ENCODE measurements around the gene CIC. TPM values are rescaled to one million over a fixed set of nuclear protein-coding genes. Genes with fewer than 3 reads are reported as not detected.
"Not testable (repeated sequence)": the region's sequence is repeated elsewhere in the genome, so short reads cannot be mapped to it uniquely, and the experiment has no call there.

Gene CIC
- total RNA-seq, 2 donors from 2014 or later, result 40.5 to 61.0 TPM

DNA sequence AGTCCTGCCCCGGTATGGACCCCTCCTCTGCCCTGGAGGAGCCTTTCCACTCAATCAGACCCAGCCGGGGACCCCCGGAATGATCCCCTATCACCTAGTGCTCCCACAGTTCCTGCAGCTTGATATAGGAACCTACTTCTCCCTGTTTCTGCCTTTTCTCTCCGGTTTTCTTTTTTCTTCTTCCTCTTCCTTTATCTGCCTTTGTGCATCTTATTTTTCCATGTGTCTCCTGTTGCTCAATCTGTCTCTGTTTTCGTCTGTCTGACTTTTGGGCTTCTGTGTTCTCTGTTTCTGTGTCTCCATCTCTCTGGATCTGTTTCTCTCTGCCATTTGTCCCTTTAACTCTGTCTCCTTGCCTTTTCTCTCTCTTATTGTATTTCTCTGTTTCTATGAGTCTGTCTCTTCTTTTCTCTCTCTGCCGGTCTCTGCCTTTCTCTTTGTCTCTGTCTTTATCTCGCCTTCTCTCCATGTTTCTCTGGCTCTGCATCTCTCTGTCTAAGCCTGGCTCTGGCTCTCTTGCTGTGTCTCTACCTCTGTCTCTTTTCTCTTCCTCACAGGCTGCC, 66.4 kb downstream of the CIC start:
- Histone ChIP-seq H3K4me3 (no peak overlapping the region), H3K36me3 (replicated peaks in 1 of 2; ENCODE audit: insufficient read depth in 1 of 2, low read depth in 2 of 2) (no peaks in the 10 kb centered on the region), H3K27ac (no peak overlapping the region), H3K4me1 (no peaks in the 10 kb centered on the region), H3K9me3 (no peaks in the 10 kb centered on the region), H3K27me3 (no peaks in the 10 kb centered on the region)
- intact Hi-C loops (cut with DNase I), result no loop called here
- DNase-seq (no peak), ATAC-seq (no peak)
- TF ChIP-seq POLR2A (IDR thresholded peaks at IDR 0.05) (no peak), CTCF (IDR thresholded peaks at IDR 0.05) (no peak)
- WGBS, 2 donors, result 81 to 89% methylated on average over 7 of the region's 7 CpGs

DNA sequence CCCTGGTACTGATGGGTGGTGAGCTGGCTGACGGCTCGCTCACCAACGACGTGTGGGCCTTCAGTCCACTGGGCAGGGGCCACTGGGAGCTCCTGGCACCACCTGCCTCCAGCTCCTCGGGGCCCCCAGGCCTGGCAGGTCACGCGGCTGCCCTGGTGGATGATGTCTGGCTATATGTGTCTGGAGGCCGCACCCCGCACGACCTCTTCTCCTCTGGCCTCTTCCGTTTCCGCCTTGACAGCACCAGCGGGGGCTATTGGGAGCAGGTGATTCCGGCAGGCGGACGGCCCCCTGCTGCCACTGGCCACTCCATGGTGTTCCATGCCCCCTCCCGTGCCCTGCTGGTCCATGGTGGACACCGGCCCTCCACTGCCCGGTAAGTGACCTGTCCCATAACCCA, 66.9 kb downstream of the CIC start:
- 88 to 94% methylated on average over 18 of the region's 19 CpGs for WGBS, 2 donors
- Histone ChIP-seq H3K4me3 (no peak overlapping the region), H3K27ac (no peak overlapping the region), H3K9me3 (no peaks in the 10 kb centered on the region), H3K4me1 (no peaks in the 10 kb centered on the region), H3K27me3 (no peaks in the 10 kb centered on the region), H3K36me3 (replicated peaks in 1 of 2; ENCODE audit: insufficient read depth in 1 of 2, low read depth in 2 of 2) (no peaks in the 10 kb centered on the region)
- ATAC-seq, result no peak
- DNase-seq, result no peak
- intact Hi-C loops (cut with DNase I), result no loop called here
- no peak for TF ChIP-seq CTCF (IDR thresholded peaks at IDR 0.05)
- TF ChIP-seq POLR2A (IDR thresholded peaks at IDR 0.05), result no peak

DNA sequence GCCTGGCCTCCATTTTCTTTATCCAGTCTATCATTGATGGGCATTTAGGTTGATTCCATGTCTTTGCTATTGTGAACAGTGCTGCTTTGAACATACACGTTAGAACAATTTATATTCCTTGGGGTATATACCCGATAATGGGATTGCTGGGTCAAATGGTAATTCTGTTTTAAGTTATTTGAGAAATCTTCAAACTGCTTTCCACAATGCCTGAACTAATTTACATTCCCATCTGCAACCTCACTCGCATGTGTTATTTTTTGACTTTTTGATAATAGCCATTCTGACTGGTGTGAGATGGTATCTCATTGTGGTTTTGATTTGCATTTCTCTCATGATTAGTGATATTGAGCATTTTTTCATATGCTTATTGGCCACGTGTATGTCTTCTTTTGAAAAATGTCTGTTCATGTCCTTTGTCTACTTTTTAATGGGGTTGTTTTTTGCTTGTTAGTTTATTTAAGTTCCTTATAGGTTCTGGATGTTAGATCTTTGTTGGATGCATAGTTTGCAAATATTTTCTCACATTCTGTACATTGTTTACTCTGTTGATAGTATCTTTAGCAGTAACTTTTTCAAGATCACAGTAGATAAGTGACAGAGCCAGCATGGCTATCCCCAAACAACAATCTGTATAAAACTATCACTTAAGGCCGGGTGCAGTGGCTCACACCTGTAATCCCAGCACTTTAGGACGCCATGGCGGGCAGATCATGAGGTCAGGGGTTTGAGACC, 70.2 kb downstream of the CIC start:
- WGBS, 2 donors, result 88 to 89% methylated on average over 7 of the region's 7 CpGs
- H3K4me1 ChIP-seq; H3K27me3 ChIP-seq; H3K4me3 ChIP-seq; H3K36me3 ChIP-seq (replicated peaks in 1 of 2; ENCODE audit: insufficient read depth in 1 of 2, low read depth in 2 of 2); DNase-seq; H3K9me3 ChIP-seq; ATAC-seq; H3K27ac ChIP-seq; intact Hi-C loops (cut with DNase I): not testable (repeated sequence)

DNA sequence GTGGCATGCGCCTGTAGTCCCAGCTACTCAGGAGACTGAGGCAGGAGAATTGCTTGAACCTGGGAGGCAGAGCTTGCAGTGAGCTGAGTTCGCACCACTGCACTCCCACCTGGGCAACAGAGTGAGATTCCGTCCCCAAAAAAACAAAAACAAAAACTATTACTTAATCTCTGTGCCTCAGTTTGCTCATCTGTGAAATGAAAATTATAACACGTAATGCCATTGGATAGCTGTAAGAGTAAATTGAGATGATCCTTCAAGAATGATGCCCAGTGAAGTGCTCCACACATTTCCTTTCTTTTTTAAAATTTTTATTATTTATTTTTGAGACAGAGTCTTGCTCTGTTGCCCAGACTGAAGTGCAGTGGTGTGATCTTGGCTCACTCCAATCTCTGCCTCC, 70.9 kb downstream of the CIC start:
- H3K4me3 ChIP-seq; intact Hi-C loops (cut with DNase I); H3K36me3 ChIP-seq (replicated peaks in 1 of 2; ENCODE audit: insufficient read depth in 1 of 2, low read depth in 2 of 2); DNase-seq; H3K4me1 ChIP-seq; H3K9me3 ChIP-seq; H3K27ac ChIP-seq; H3K27me3 ChIP-seq; ATAC-seq: not testable (repeated sequence)
- WGBS, 2 donors, result 89 to 91% methylated on average over 4 of the region's 4 CpGs

GRCh38 chr19:42343344-42344110, 74.5 kb downstream of the CIC start:
- no peak for TF ChIP-seq CTCF (IDR thresholded peaks at IDR 0.05)
- no peak for TF ChIP-seq POLR2A (IDR thresholded peaks at IDR 0.05)
- H3K27me3 ChIP-seq, result no peaks in the 10 kb centered on the region
- intact Hi-C loops (cut with DNase I), result no loop called here
- no peaks in the 10 kb centered on the region for H3K9me3 ChIP-seq
- no peak for ATAC-seq
- 76 to 98% methylated on average over 6 to 13 of the region's 17 CpGs for WGBS, 2 donors
- no peak for DNase-seq
- no peaks in the 10 kb centered on the region for H3K36me3 ChIP-seq (replicated peaks in 1 of 2; ENCODE audit: insufficient read depth in 1 of 2, low read depth in 2 of 2)
- no peak overlapping the region for H3K4me3 ChIP-seq
- no peaks in the 10 kb centered on the region for H3K4me1 ChIP-seq
- H3K27ac ChIP-seq, result no peak overlapping the region

Measured in body of pancreas (tissue), 4 donors.